GM12872 (cell line): ENCODE measurements around the gene CDH13.

ENCODE experiments used
- CTCF ChIP-seq: IDR thresholded peaks from 3 replicates; pipeline ENCODE4 v1.5.1; 2011; ENCODE audit warnings: low read depth, mild to moderate bottlenecking, low read length, moderate library complexity; ENCODE audit not compliant: insufficient read depth

Gene CDH13

GRCh38 chr16:83578171-83578570, 951.4 kb downstream of the CDH13 start:
- no peak for TF ChIP-seq CTCF

GRCh38 chr16:83579027-83579426, 952.3 kb downstream of the CDH13 start:
- no peak for TF ChIP-seq CTCF

GRCh38 chr16:83579436-83579835, 952.7 kb downstream of the CDH13 start:
- TF ChIP-seq CTCF: no peak

DNA sequence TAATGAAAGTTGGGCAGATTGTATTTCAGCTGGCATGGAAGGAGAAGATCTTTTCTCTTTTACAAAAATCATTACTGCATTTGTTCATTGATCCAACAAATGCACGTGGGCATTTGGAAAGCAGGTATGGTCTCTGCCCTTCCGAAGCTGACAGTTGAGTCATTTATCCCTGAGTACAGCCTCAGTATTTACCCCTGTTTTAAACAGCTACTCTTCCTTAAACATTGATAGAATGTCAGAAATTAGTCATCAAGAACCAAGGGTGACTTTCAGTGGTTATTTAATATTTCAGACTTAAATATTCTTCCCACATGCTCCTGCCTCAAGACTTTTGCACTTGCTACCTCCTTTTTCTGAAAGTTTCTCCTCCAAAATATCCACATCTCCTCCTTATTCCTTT, 954.3 kb downstream of the CDH13 start:
- TF ChIP-seq CTCF: no peak

GRCh38 chr16:83581994-83582747, 955.4 kb downstream of the CDH13 start:
- no peak for TF ChIP-seq CTCF

DNA sequence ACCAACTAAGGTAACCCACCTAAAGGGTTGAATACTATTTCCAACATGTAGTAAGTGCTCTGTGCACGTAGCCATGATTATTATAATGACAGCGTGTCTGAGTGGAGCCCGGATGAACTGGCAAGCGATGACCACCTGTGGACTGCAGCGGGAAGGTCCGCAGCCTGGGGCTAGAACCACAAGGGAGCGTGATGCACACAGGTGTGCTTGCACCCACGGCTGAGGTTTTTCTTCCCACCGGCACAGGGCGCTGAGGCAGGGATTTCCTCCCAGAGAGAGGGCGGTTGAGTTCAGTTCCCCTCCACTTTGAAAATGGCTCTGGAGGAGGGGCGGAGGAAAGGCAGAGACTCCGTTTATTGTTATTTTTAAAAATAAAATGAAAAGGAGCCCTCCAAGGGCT, 959.3 kb downstream of the CDH13 start:
- no peak for TF ChIP-seq CTCF

DNA sequence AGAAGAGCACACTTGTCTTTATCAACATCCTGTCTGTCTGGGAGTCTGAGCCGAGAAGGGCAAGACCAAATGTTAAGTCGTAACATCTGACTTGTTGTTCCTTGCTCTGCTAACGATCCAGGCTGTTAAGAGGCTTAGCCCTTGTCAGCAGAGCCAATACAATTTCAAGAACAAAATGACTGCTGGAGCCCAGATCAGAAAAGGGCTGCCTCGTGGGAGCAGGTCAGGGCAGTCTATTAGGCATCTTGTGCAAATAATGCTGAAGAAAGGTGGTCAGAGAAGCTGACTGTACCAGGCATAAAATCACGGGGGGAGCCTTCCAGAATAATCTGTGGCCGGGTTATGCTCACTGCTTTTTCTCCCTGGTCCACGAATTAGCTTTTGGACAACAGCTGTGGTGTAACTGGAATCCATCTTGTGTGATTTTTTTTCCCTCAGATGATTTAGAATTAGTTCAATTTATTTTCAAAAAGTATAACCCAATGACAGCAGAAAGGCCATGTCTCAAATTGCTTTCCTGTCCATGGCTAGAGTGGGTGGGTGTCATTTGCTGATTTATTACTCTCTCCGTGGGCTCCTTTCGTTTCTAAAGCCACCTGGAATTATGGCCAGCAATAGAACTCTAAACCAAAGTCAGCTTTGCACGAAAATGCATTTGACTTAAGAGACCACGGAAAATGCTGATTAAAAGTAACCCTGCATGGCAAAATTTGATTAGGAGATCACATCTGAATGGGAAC, 959.9 kb downstream of the CDH13 start:
- TF ChIP-seq CTCF: no peak
